Measurements from ENCODE around the gene SH3BP4. TPM values are rescaled to one million over a fixed set of nuclear protein-coding genes. Genes with fewer than 3 reads are reported as not detected.

The SH3BP4 gene
- total and polyA plus RNA-seq, 10 of the 15 experiments (the other 5 are each of a cell fraction or from before 2014, with no cell fraction given) = 0.03 to 0.36 TPM; not detected in 8

- TF ChIP-seq PBX3 (IDR thresholded peaks at IDR 0.05; ENCODE audit: insufficient replicate concordance, low read depth, low read length) (no peak), ZNF217 (IDR thresholded peaks at IDR 0.05) (no peak), E4F1 (IDR thresholded peaks at IDR 0.05; ENCODE audit: borderline replicate concordance, partially characterized antibody) (no peak)
Observed at GRCh38 chr2:234958746-234959395, 7.1 kb downstream of the SH3BP4 start (continued).

- whole genome bisulfite sequencing (ENCODE audit: insufficient coverage, insufficient replicate concordance, low lambda C conversion rate, missing lambda C conversion rate) = 25% methylated on average over 13 of the region's 13 CpGs
- RAD21 ChIA-PET (ENCODE audit: unreplicated experiment) = no interaction called here
- no peak for TF ChIP-seq EZH2 (IDR thresholded peaks at IDR 0.05; ENCODE audit: borderline replicate concordance, control insufficient read depth, low read depth, low read length)
- TF ChIP-seq SREBF1 (IDR thresholded peaks at IDR 0.05; ENCODE audit: low read length) = no peak
- H3K27me3 ChIP-seq (replicated peaks in 1 of 2; ENCODE audit: control insufficient read depth in 2 of 2, insufficient read depth in 2 of 2, low read length in 1 of 2) = no peaks in the 10 kb centered on the region
- H3K9ac ChIP-seq (ENCODE audit: control insufficient read depth, insufficient read depth, low read length) = no peak overlapping the region
- in situ Hi-C loops (cut with MboI) = no loop called here
- no peak overlapping the region for H2AFZ ChIP-seq (ENCODE audit: control insufficient read depth, low read depth, low read length)
- no peak overlapping the region for H3K4me3 ChIP-seq
- FAIRE-seq = no peak
- intact Hi-C loops (cut with micrococcal nuclease; ENCODE audit: unreplicated experiment) = no loop called here
- H3K27ac ChIP-seq (ENCODE audit: control insufficient read depth, insufficient read depth) = no peak overlapping the region
- H4K20me1 ChIP-seq (ENCODE audit: control insufficient read depth, insufficient read depth) = no peaks in the 10 kb centered on the region
- H3K9me3 ChIP-seq (replicated peaks; ENCODE audit: control insufficient read depth, insufficient read depth, low read length) = no peaks in the 10 kb centered on the region
- no peaks in the 10 kb centered on the region for H3K4me1 ChIP-seq (ENCODE audit: control insufficient read depth, insufficient read depth, low read length)
- SMC1A ChIA-PET (ENCODE audit: uncharacterized antibody, unreplicated experiment) = no interaction called here
- no TSS peak for BruUV-seq (replicated peaks)
- no peaks in the 10 kb centered on the region for H3K36me3 ChIP-seq (ENCODE audit: control insufficient read depth in 2 of 2, insufficient read depth in 2 of 2, low read length in 1 of 2)
- DNase-seq (ENCODE audit: low read depth, low spot score) = no peak
- no peak overlapping the region for H3K4me2 ChIP-seq (ENCODE audit: control insufficient read depth, insufficient read depth)
- POLR2A ChIA-PET = no interaction called here
- no peak for ATAC-seq
- CTCF ChIA-PET = no interaction called here
- H3K79me2 ChIP-seq (ENCODE audit: control insufficient read depth, insufficient read depth, low read length) = no peaks in the 10 kb centered on the region
Observed at GRCh38 chr2:234960175-234961088, 8.6 kb downstream of the SH3BP4 start.

Data from GM12878 (cell line).